HEK293 (cell line): ENCODE measurements around the gene FHIT.

Source experiments
- CTCF ChIA-PET: fragments of 350-600 bp; formaldehyde crosslinking; extraction: SDS; loops from one replicate; lab custom pipeline; 2021; ENCODE audit warnings: antibody characterized with exemption; lab: Yijun Ruan, JAX
- POLR2A ChIA-PET: fragments of 300-600 bp; formaldehyde crosslinking; extraction: SDS; loops from one replicate; lab custom pipeline; 2020; ENCODE audit warnings: antibody characterized with exemption, inconsistent platforms; lab: Yijun Ruan, JAX
- H3K27ac ChIP-seq: fragments of 200-500 bp; sonication (Bioruptor generic); 2 replicates; pipeline ENCODE4 v1.5.1; 2014; ENCODE audit warnings: low read depth, low read length, control low read depth, inconsistent platforms; ENCODE audit errors: extremely low read depth
- H3K36me3 ChIP-seq, 2 experiments: fragments of 200-500 bp in 1 of 2; sonication (Bioruptor generic) in 1 of 2; 1 replicate in 1 of 2; 2 replicates in 1 of 2; pipeline ENCODE4 v1.5.1; 2014 to 2017; ENCODE audit warnings: inconsistent platforms in 2 of 2, low read length in 2 of 2; ENCODE audit not compliant: control insufficient read depth in 2 of 2, insufficient read depth in 1 of 2
- H3K4me1 ChIP-seq: fragments of 200-500 bp; sonication (Bioruptor generic); 2 replicates; pipeline ENCODE4 v1.5.1; 2014; ENCODE audit warnings: mild to moderate bottlenecking, low read length, inconsistent platforms; ENCODE audit not compliant: control insufficient read depth, insufficient read depth
- H3K4me3 ChIP-seq: 2 replicates; pipeline ENCODE4 v1.5.1; 2011; ENCODE audit warnings: low read depth, mild to moderate bottlenecking, control low read depth, low read length, moderate library complexity
- H3K9me3 ChIP-seq: fragments of 200-500 bp; sonication (Bioruptor generic); 2 replicates; pipeline ENCODE4 v1.5.1; 2014; ENCODE audit warnings: low read depth, low read length, inconsistent platforms; ENCODE audit not compliant: control insufficient read depth, insufficient read depth
- BCL11A ChIP-seq: fragments of 450-650 bp; formaldehyde crosslinking; IDR thresholded peaks from 2 replicates; pipeline ENCODE4 v1.5.1; 2016; ENCODE audit warnings: low read depth, missing biosample characterization, missing genetic modification characterization
- GLI2 ChIP-seq: fragments of 450-650 bp; formaldehyde crosslinking; IDR thresholded peaks from 2 replicates; pipeline ENCODE4; 2017; ENCODE audit warnings: missing biosample characterization, missing genetic modification characterization, low read depth, borderline replicate concordance
- MEIS1 ChIP-seq: sonication (generic); formaldehyde crosslinking; IDR thresholded peaks from 2 replicates; pipeline ENCODE4 v1.8.1; 2022; ENCODE audit warnings: missing genetic modification reagents, mild to moderate bottlenecking, borderline replicate concordance
- PRDM2 ChIP-seq: fragments of 450-650 bp; formaldehyde crosslinking; IDR thresholded peaks from 2 replicates; pipeline ENCODE4 v1.5.1; 2016; ENCODE audit warnings: missing biosample characterization, missing genetic modification characterization, borderline replicate concordance
- SP3 ChIP-seq: fragments of 450-650 bp; formaldehyde crosslinking; IDR thresholded peaks from 2 replicates; pipeline ENCODE4 v1.5.1; 2016; ENCODE audit warnings: missing biosample characterization, missing genetic modification characterization
- SP7 ChIP-seq: fragments of 450-650 bp; formaldehyde crosslinking; IDR thresholded peaks from 2 replicates; pipeline ENCODE4 v1.5.1; 2016; ENCODE audit warnings: missing biosample characterization, missing genetic modification characterization
- ZBTB1 ChIP-seq: fragments of 450-650 bp; formaldehyde crosslinking; IDR thresholded peaks from 2 replicates; pipeline ENCODE4 v1.5.1; 2016; ENCODE audit warnings: missing biosample characterization, missing genetic modification characterization
- ZBTB11 ChIP-seq: fragments of 450-650 bp; formaldehyde crosslinking; conservative IDR thresholded peaks from 2 replicates; pipeline ENCODE4 v1.5.1; 2016; ENCODE audit warnings: low read depth, missing biosample characterization, missing genetic modification characterization
- ZFP3 ChIP-seq: fragments of 450-650 bp; formaldehyde crosslinking; IDR thresholded peaks from 2 replicates; pipeline ENCODE4 v1.5.1; 2016; ENCODE audit warnings: low read depth, missing biosample characterization, missing genetic modification characterization
- ZFP41 ChIP-seq: fragments of 450-650 bp; formaldehyde crosslinking; IDR thresholded peaks from 2 replicates; pipeline ENCODE4 v1.5.1; 2016; ENCODE audit warnings: missing biosample characterization, missing genetic modification characterization, borderline replicate concordance
- ZIC2 ChIP-seq: fragments of 450-650 bp; formaldehyde crosslinking; IDR thresholded peaks from 2 replicates; pipeline ENCODE4 v1.5.1; 2016; ENCODE audit warnings: missing biosample characterization, missing genetic modification characterization
- ZNF10 ChIP-seq: fragments of 450-650 bp; formaldehyde crosslinking; IDR thresholded peaks from 2 replicates; pipeline ENCODE4 v1.5.1; 2017; ENCODE audit warnings: missing biosample characterization, missing genetic modification characterization
- ZNF114 ChIP-seq: fragments of 450-650 bp; formaldehyde crosslinking; IDR thresholded peaks from 2 replicates; pipeline ENCODE4 v1.5.0; 2017; ENCODE audit warnings: missing biosample characterization, missing genetic modification characterization
- ZNF48 ChIP-seq: fragments of 450-650 bp; formaldehyde crosslinking; IDR thresholded peaks from 2 replicates; pipeline ENCODE4 v1.5.1; 2016; ENCODE audit warnings: missing biosample characterization, missing genetic modification characterization
- ZNF513 ChIP-seq: fragments of 450-650 bp; IDR thresholded peaks from 2 replicates; pipeline ENCODE4 v1.5.1; 2018; ENCODE audit warnings: missing biosample characterization, missing genetic modification characterization
- ZNF596 ChIP-seq: fragments of 450-650 bp; IDR thresholded peaks from 2 replicates; pipeline ENCODE4 v1.5.0; 2018; ENCODE audit warnings: missing biosample characterization, mild to moderate bottlenecking, missing genetic modification characterization, moderate library complexity
- ZNF624 ChIP-seq: fragments of 450-650 bp; formaldehyde crosslinking; IDR thresholded peaks from 2 replicates; pipeline ENCODE4 v1.5.1; 2017; ENCODE audit warnings: missing biosample characterization, missing genetic modification characterization
- ZNF639 ChIP-seq: fragments of 450-650 bp; formaldehyde crosslinking; IDR thresholded peaks from 2 replicates; pipeline ENCODE4 v1.5.1; 2016; ENCODE audit warnings: missing biosample characterization, missing genetic modification characterization
- ZNF670 ChIP-seq: fragments of 450-650 bp; formaldehyde crosslinking; IDR thresholded peaks from 2 replicates; pipeline ENCODE4 v1.5.1; 2016; ENCODE audit warnings: missing biosample characterization, missing genetic modification characterization, low read depth
- ZNF777 ChIP-seq: fragments of 450-650 bp; formaldehyde crosslinking; IDR thresholded peaks from 2 replicates; pipeline ENCODE4 v1.5.1; 2017; ENCODE audit warnings: missing biosample characterization, missing genetic modification characterization, borderline replicate concordance
- ZNF791 ChIP-seq: fragments of 450-650 bp; formaldehyde crosslinking; IDR thresholded peaks from 2 replicates; pipeline ENCODE4 v1.5.1; 2016; ENCODE audit warnings: missing biosample characterization, missing genetic modification characterization
- ZSCAN23 ChIP-seq: fragments of 450-650 bp; formaldehyde crosslinking; IDR thresholded peaks from 2 replicates; pipeline ENCODE4 v1.5.1; 2016; ENCODE audit warnings: missing biosample characterization, missing genetic modification characterization

FHIT gene

GRCh38 chr3:61139686-61140085 is 111.6 kb downstream of the FHIT start:
- no peak overlapping the region for H3K4me3 ChIP-seq
- no peaks in the 10 kb centered on the region for H3K36me3 ChIP-seq
- ChIA-PET POLR2A (no interaction called here), CTCF (no interaction called here)
- H3K27ac ChIP-seq, result no peak overlapping the region
- no peaks in the 10 kb centered on the region for H3K9me3 ChIP-seq
- no peak for TF ChIP-seq GLI2
- TF ChIP-seq ZNF513 (tag by site-specific recombination), result no peak
- no peak for TF ChIP-seq ZNF791
- no peak for TF ChIP-seq SP7 (tag by site-specific recombination)
- TF ChIP-seq ZFP3 (tag by site-specific recombination), result no peak
- H3K4me1 ChIP-seq, result no peaks in the 10 kb centered on the region

GRCh38 chr3:61138401-61138800 is 112.9 kb downstream of the FHIT start:
- POLR2A ChIA-PET, result no interaction called here
- H3K36me3 ChIP-seq, result no peaks in the 10 kb centered on the region
- H3K9me3 ChIP-seq, result no peaks in the 10 kb centered on the region
- no peaks in the 10 kb centered on the region for H3K4me1 ChIP-seq
- H3K27ac ChIP-seq, result no peak overlapping the region
- no peak for TF ChIP-seq ZNF10
- no peak for TF ChIP-seq BCL11A (tag by site-specific recombination)
- no peak for TF ChIP-seq PRDM2 (tag by site-specific recombination)
- TF ChIP-seq SP7 (tag by site-specific recombination), result no peak
- no peak for TF ChIP-seq ZNF624 (tag by site-specific recombination)
- no peak for TF ChIP-seq ZFP41 (tag by site-specific recombination)
- TF ChIP-seq ZNF670 (tag by site-specific recombination), result no peak
- TF ChIP-seq MEIS1 (CRISPR knock-in tag), result no peak
- TF ChIP-seq, all 188 proteins: peak for 0
- no peak overlapping the region for H3K4me3 ChIP-seq
- CTCF ChIA-PET, result no interaction called here

GRCh38 chr3:61136191-61136590 is 115.1 kb downstream of the FHIT start:
- ChIA-PET POLR2A (no interaction called here), CTCF (no interaction called here)
- Histone ChIP-seq H3K4me1 (no peaks in the 10 kb centered on the region), H3K4me3 (no peak overlapping the region), H3K9me3 (no peaks in the 10 kb centered on the region), H3K27ac (no peak overlapping the region), H3K36me3 (no peaks in the 10 kb centered on the region)
- TF ChIP-seq ZNF777 (tag by site-specific recombination), result no peak
- no peak for TF ChIP-seq ZBTB11
- no peak for TF ChIP-seq ZNF48 (tag by site-specific recombination)
- no peak for TF ChIP-seq ZNF639
- no peak for TF ChIP-seq ZNF114
- TF ChIP-seq ZNF596, result no peak
- TF ChIP-seq ZIC2 (tag by site-specific recombination), result no peak
- no peak for TF ChIP-seq SP3 (tag by site-specific recombination)
- no peak for TF ChIP-seq ZSCAN23
- no peak for TF ChIP-seq ZBTB1 (tag by site-specific recombination)
